GM12891 (cell line): Measurements from ENCODE around the gene MFAP2.
"Not testable (repeated sequence)": the region's sequence is repeated elsewhere in the genome, so short reads cannot be mapped to it uniquely, and the experiment has no call there.

Experiments
- DNase-seq: peaks from one replicate; pipeline ENCODE4 v3.0.0; 2011; ENCODE audit warnings: low spot score; ENCODE audit not compliant: insufficient read length
- FAIRE-seq: peaks from 2 replicates; lab custom pipeline; 2011; peaks lifted over from hg19 to GRCh38; lab: Jason Lieb, UNC
- PAX5 ChIP-seq: IDR thresholded peaks from 2 replicates; pipeline ENCODE4 v1.6.1; 2011; ENCODE audit warnings: low read length, moderate library complexity, mild to moderate bottlenecking; ENCODE audit not compliant: insufficient read depth, severe bottlenecking
- POLR2A ChIP-seq: IDR thresholded peaks from 2 replicates; pipeline ENCODE4 v1.6.1; 2011; ENCODE audit warnings: low read depth, low read length, control low read depth
- POLR2AphosphoS5 ChIP-seq: IDR thresholded peaks from 2 replicates; pipeline ENCODE4 v1.6.1; 2011; ENCODE audit warnings: low read depth, low read length, control low read depth
- POU2F2 ChIP-seq: IDR thresholded peaks from 2 replicates; pipeline ENCODE4 v1.6.1; 2011; ENCODE audit warnings: low read depth, mild to moderate bottlenecking, control low read depth, low read length, moderate library complexity
- SPI1 ChIP-seq: IDR thresholded peaks from 2 replicates; pipeline ENCODE4 v1.6.1; 2011; ENCODE audit warnings: low read depth, low read length, control low read depth
- TAF1 ChIP-seq: IDR thresholded peaks from 2 replicates; pipeline ENCODE4 v1.6.1; 2011; ENCODE audit warnings: low read depth, low read length, control low read depth

The MFAP2 gene

GRCh38 chr1:16965486-16966067, 14.8 kb downstream of the MFAP2 start:
- FAIRE-seq, result no peak
- no peak for TF ChIP-seq POLR2A
- no peak for TF ChIP-seq POU2F2
- no peak for TF ChIP-seq PAX5
- TF ChIP-seq TAF1, result no peak
- no peak for TF ChIP-seq POLR2AphosphoS5
- TF ChIP-seq SPI1, result no peak
- no peak for DNase-seq

- not testable (repeated sequence) for FAIRE-seq, DNase-seq
These were observed 16.3 kb downstream of the MFAP2 start for GRCh38 chr1:16964169-16964568.

- DNase-seq, result no peak
- no peak for TF ChIP-seq POU2F2
- no peak for TF ChIP-seq POLR2AphosphoS5
- FAIRE-seq, result peak; percentile 55
These were observed 18.9 kb downstream of the MFAP2 start for GRCh38 chr1:16961297-16962133.

- DNase-seq (peak; percentile 74), FAIRE-seq (peak; percentile 97)
- TF ChIP-seq TAF1 (no peak), POU2F2 (no peak), POLR2AphosphoS5 (no peak), POLR2A (no peak), PAX5 (no peak)
These were observed 19.7 kb downstream of the MFAP2 start for GRCh38 chr1:16960560-16961296.

GRCh38 chr1:16958475-16958874, 21.9 kb downstream of the MFAP2 start:
- DNase-seq (no peak), FAIRE-seq (no peak)
- TF ChIP-seq POLR2AphosphoS5, result no peak
- no peak for TF ChIP-seq POU2F2
- no peak for TF ChIP-seq POLR2A
- no peak for TF ChIP-seq PAX5
- no peak for TF ChIP-seq TAF1
- TF ChIP-seq SPI1, result no peak

- no peak for FAIRE-seq
- no peak for DNase-seq
- TF ChIP-seq POLR2A (no peak), TAF1 (no peak), POLR2AphosphoS5 (no peak), PAX5 (no peak), SPI1 (no peak), POU2F2 (no peak)
These were observed 22.7 kb downstream of the MFAP2 start for GRCh38 chr1:16957731-16958130.

GRCh38 chr1:16956775-16957174, 23.6 kb downstream of the MFAP2 start:
- TF ChIP-seq TAF1 (no peak), SPI1 (no peak), PAX5 (no peak), POLR2A (no peak), POU2F2 (no peak), POLR2AphosphoS5 (no peak)
- DNase-seq, result no peak
- FAIRE-seq, result no peak

GRCh38 chr1:16955186-16955585, 25.2 kb downstream of the MFAP2 start:
- TF ChIP-seq POU2F2, result no peak
- FAIRE-seq, result no peak
- DNase-seq, result no peak

- DNase-seq, result no peak
- no peak for FAIRE-seq
- TF ChIP-seq SPI1 (no peak), POLR2A (no peak), TAF1 (no peak), PAX5 (no peak), POU2F2 (no peak), POLR2AphosphoS5 (no peak)
These were observed 25.8 kb downstream of the MFAP2 start for GRCh38 chr1:16954579-16954978.

GRCh38 chr1:16952376-16952775, 28.0 kb downstream of the MFAP2 start:
- not testable (repeated sequence) for DNase-seq
- peak; percentile 57 for FAIRE-seq

- FAIRE-seq, result peak; percentile 83
- DNase-seq, result not testable (repeated sequence)
These were observed 31.4 kb downstream of the MFAP2 start for GRCh38 chr1:16949026-16949425.

GRCh38 chr1:16948282-16948891, 32.0 kb downstream of the MFAP2 start:
- FAIRE-seq, DNase-seq: not testable (repeated sequence)
